SK-N-SH (cell line): ENCODE results near the gene MC3R. TPM values are rescaled to one million over a fixed set of nuclear protein-coding genes. Genes with fewer than 3 reads are reported as not detected.

Experiments used
- CTCF ChIA-PET: fragments of 300-600, 350-600 bp; formaldehyde crosslinking; extraction: SDS; loops from one replicate; lab custom pipeline; 2021; lab: Yijun Ruan, JAX
- POLR2A ChIA-PET: fragments of 350-600 bp; sonication (Branson Sonifier 250); formaldehyde crosslinking; extraction: SDS; loops from one replicate; lab custom pipeline; 2020; ENCODE audit warnings: antibody characterized with exemption, inconsistent platforms; lab: Yijun Ruan, JAX
- DNase-seq: peaks from one replicate; pipeline ENCODE4 v3.0.0; 2012
- H2AFZ ChIP-seq: fragments of 200-600 bp; sonication (generic); 2 replicates; pipeline ENCODE4 v1.8.1; 2016; ENCODE audit warnings: antibody characterized with exemption, mild to moderate bottlenecking, low read depth
- H3F3A ChIP-seq: fragments of 200-600 bp; sonication (generic); replicated peaks from 2 replicates; pipeline ENCODE3; 2016; ENCODE audit warnings: antibody characterized with exemption, mild to moderate bottlenecking; ENCODE audit not compliant: insufficient read depth
- H3K27ac ChIP-seq, 2 experiments: fragments of 200-500 bp in 1 of 2; fragments of 200-600 bp in 1 of 2; sonication (Bioruptor generic) in 1 of 2; sonication (generic), shearing (Covaris generic) in 1 of 2; 2 replicates each; pipeline versions ENCODE4 v1.5.1 to v1.6.1; 2014 to 2016; ENCODE audit warnings: low read depth in 2 of 2, inconsistent platforms in 1 of 2, low read length in 1 of 2, mild to moderate bottlenecking in 1 of 2, mixed read lengths in 1 of 2
- H3K27me3 ChIP-seq: fragments of 200-600 bp; sonication (generic), shearing (Covaris generic); 2 replicates; pipeline ENCODE4 v1.6.1; 2016; ENCODE audit warnings: mixed run types; ENCODE audit not compliant: insufficient read depth
- H3K36me3 ChIP-seq, 2 experiments: fragments of 200-500 bp in 1 of 2; fragments of 200-600 bp in 1 of 2; sonication (Bioruptor generic) in 1 of 2; sonication (generic) in 1 of 2; replicated peaks in 1 of 2; 2 replicates each; pipeline versions ENCODE3 to v1.5.1; 2014 to 2016; ENCODE audit warnings: low read length in 1 of 2, mild to moderate bottlenecking in 1 of 2; ENCODE audit not compliant: insufficient read depth in 2 of 2, control insufficient read depth in 1 of 2
- H3K4me1 ChIP-seq, 2 experiments: fragments of 200-500 bp in 1 of 2; fragments of 200-600 bp in 1 of 2; sonication (Bioruptor generic) in 1 of 2; sonication (generic), shearing (Covaris generic) in 1 of 2; 2 replicates each; pipeline versions ENCODE4 v1.5.1 to v1.6.1; 2014 to 2016; ENCODE audit warnings: low read depth in 1 of 2, low read length in 1 of 2, mixed run types in 1 of 2; ENCODE audit not compliant: insufficient read depth in 2 of 2, control insufficient read depth in 1 of 2
- H3K4me2 ChIP-seq: fragments of 200-600 bp; sonication (generic), shearing (Covaris generic); 2 replicates; pipeline ENCODE4 v1.6.1; 2017; ENCODE audit warnings: mixed run types
- H3K4me3 ChIP-seq, 2 experiments: fragments of 200-500 bp in 1 of 2; fragments of 200-600 bp in 1 of 2; sonication (Bioruptor generic) in 1 of 2; sonication (generic), shearing (Covaris generic) in 1 of 2; 2 replicates each; pipeline versions ENCODE4 v1.5.1 to v1.8.1; 2014 to 2016; ENCODE audit warnings: low read depth in 2 of 2, inconsistent platforms in 1 of 2, low read length in 1 of 2, mild to moderate bottlenecking in 1 of 2, mixed read lengths in 1 of 2, moderate library complexity in 1 of 2
- H3K79me2 ChIP-seq: fragments of 200-600 bp; sonication (generic); 2 replicates; pipeline ENCODE4 v1.8.1; 2017; ENCODE audit warnings: mild to moderate bottlenecking; ENCODE audit not compliant: insufficient read depth
- H3K9ac ChIP-seq: fragments of 200-600 bp; sonication (generic); 2 replicates; pipeline ENCODE4 v1.6.1; 2017; ENCODE audit warnings: mixed run types
- H3K9me2 ChIP-seq: fragments of 200-600 bp; sonication (generic); 2 replicates; pipeline ENCODE4 v1.6.1; 2017; ENCODE audit warnings: mixed run types
- H3K9me3 ChIP-seq: fragments of 200-600 bp; sonication (generic); 2 replicates; pipeline ENCODE4 v1.6.1; 2017; ENCODE audit warnings: mixed run types, mild to moderate bottlenecking, moderate library complexity
- H4K20me1 ChIP-seq: fragments of 200-600 bp; sonication (generic); 2 replicates; pipeline ENCODE4 v1.6.1; 2017; ENCODE audit warnings: mild to moderate bottlenecking, mixed run types; ENCODE audit not compliant: insufficient read depth
- CHD2 ChIP-seq: fragments of 150-350 bp; IDR thresholded peaks from 2 replicates; pipeline ENCODE4 v1.6.1; 2018; ENCODE audit warnings: low read length; ENCODE audit not compliant: partially characterized antibody
- EP300 ChIP-seq, 2 experiments: IDR thresholded peaks; 2 replicates each; pipeline versions ENCODE4 v1.4.0 to v1.6.1; 2012; ENCODE audit warnings: borderline replicate concordance in 1 of 2, low read depth in 1 of 2, low read length in 1 of 2
- EZH2phosphoT487 ChIP-seq: fragments of 200-600 bp; sonication (generic); IDR thresholded peaks from 2 replicates; pipeline ENCODE4 v1.6.1; 2017; ENCODE audit warnings: low read depth, mixed run types, mild to moderate bottlenecking, antibody characterized with exemption, moderate library complexity, borderline replicate concordance
- FOSL2 ChIP-seq: IDR thresholded peaks from 2 replicates; pipeline ENCODE4 v1.4.0; 2012; ENCODE audit warnings: low read depth, mild to moderate bottlenecking, moderate library complexity, borderline replicate concordance
- FOXJ3 ChIP-seq: sonication (generic); formaldehyde crosslinking; IDR thresholded peaks from 2 replicates; pipeline ENCODE4 v1.5.1; 2020; ENCODE audit warnings: mild to moderate bottlenecking, missing genetic modification reagents
- FOXM1 ChIP-seq: IDR thresholded peaks from 2 replicates; pipeline ENCODE4 v1.4.0; 2012; ENCODE audit warnings: low read depth, mild to moderate bottlenecking
- GATA2 ChIP-seq: sonication (generic); formaldehyde crosslinking; IDR thresholded peaks from 2 replicates; pipeline ENCODE4 v1.5.0; 2020; ENCODE audit warnings: mild to moderate bottlenecking, missing genetic modification reagents
- MEF2A ChIP-seq: IDR thresholded peaks from 2 replicates; pipeline ENCODE4 v1.4.0; 2012; ENCODE audit warnings: low read depth, borderline replicate concordance
- MXI1 ChIP-seq: IDR thresholded peaks from 2 replicates; pipeline ENCODE4 v1.6.1; 2012; ENCODE audit warnings: mild to moderate bottlenecking, low read depth, low read length, improper control_type of control experiment
- NFIC ChIP-seq: IDR thresholded peaks from 2 replicates; pipeline ENCODE4 v1.4.0; 2012; ENCODE audit warnings: borderline replicate concordance
- NRF1 ChIP-seq: IDR thresholded peaks from 2 replicates; pipeline ENCODE4 v1.6.1; 2012; ENCODE audit warnings: low read depth, mild to moderate bottlenecking, low read length
- POLR2AphosphoS5 ChIP-seq: IDR thresholded peaks from 2 replicates; pipeline ENCODE4 v1.6.1; 2012; ENCODE audit warnings: low read depth, low read length
- RXRA ChIP-seq: IDR thresholded peaks from 2 replicates; pipeline ENCODE4 v1.4.0; 2012; ENCODE audit warnings: low read depth, mild to moderate bottlenecking, borderline replicate concordance
- SIN3A ChIP-seq: IDR thresholded peaks from 2 replicates; pipeline ENCODE4 v1.6.1; 2012; ENCODE audit warnings: low read depth, mild to moderate bottlenecking, low read length, moderate library complexity, borderline replicate concordance
- SMC3 ChIP-seq: IDR thresholded peaks from 2 replicates; pipeline ENCODE4 v1.6.1; 2012; ENCODE audit warnings: low read depth, low read length, improper control_type of control experiment
- WGBS: methylation state at CpG from one replicate; pipeline ENCODE4 v1.1.6; 2017; ENCODE audit warnings: low lambda C conversion rate; 5-methylcytosine and 5-hydroxymethylcytosine counted together
- polyA plus RNA-seq, 3 experiments: library from polyadenylated mRNA; depleted of rRNA; stranded (reverse); fragments of >200 nt; gene quantifications; 2 replicates each; pipeline ENCODE4 v1.2.3, GENCODE V29; 2012
- TF ChIP-seq, protein P1 (sequence below): IDR thresholded peaks from 2 replicates; pipeline ENCODE4 v1.4.0; 2012; ENCODE audit warnings: low read depth, borderline replicate concordance
- TF ChIP-seq, protein P2 (sequence below): fragments of 150-350 bp; IDR thresholded peaks from 2 replicates; pipeline ENCODE4 v1.6.1; 2016; ENCODE audit warnings: mild to moderate bottlenecking, low read depth, low read length
- TF ChIP-seq, protein P3 (sequence below): IDR thresholded peaks from 2 replicates; pipeline ENCODE4 v1.4.0; 2012; ENCODE audit warnings: low read depth, borderline replicate concordance
- TF ChIP-seq, protein P4 (sequence below): fragments of 150-350 bp; IDR thresholded peaks from 2 replicates; pipeline ENCODE4 v1.6.1; 2017; ENCODE audit warnings: antibody characterized with exemption, low read length, low read depth, borderline replicate concordance

The MC3R gene
- polyA plus RNA-seq, 1 of the 3 experiments (the other 2 are of a cell fraction): not detected

DNA sequence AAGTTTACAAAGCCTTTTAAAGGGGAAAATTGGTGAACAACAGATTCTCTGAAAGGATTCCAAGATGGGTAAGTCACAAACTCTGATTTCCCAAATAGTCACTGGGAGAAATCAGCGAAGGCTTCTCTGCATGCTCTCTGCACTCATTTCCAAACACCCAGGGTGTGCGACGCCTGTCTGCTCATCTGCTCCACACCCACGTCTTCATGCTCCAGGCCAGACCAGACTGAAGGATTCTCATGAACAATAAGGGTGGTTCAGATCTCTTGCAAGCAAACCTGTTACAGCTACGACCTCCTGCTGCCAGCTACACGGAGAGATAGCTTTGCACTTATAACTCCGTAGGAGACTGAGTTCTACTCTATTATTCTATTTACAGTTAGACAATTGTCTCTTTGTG, 1.4 kb downstream of the MC3R start (continued):
- TF ChIP-seq, protein P1, sequence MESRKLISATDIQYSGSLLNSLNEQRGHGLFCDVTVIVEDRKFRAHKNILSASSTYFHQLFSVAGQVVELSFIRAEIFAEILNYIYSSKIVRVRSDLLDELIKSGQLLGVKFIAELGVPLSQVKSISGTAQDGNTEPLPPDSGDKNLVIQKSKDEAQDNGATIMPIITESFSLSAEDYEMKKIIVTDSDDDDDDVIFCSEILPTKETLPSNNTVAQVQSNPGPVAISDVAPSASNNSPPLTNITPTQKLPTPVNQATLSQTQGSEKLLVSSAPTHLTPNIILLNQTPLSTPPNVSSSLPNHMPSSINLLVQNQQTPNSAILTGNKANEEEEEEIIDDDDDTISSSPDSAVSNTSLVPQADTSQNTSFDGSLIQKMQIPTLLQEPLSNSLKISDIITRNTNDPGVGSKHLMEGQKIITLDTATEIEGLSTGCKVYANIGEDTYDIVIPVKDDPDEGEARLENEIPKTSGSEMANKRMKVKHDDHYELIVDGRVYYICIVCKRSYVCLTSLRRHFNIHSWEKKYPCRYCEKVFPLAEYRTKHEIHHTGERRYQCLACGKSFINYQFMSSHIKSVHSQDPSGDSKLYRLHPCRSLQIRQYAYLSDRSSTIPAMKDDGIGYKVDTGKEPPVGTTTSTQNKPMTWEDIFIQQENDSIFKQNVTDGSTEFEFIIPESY: no peak

DNA sequence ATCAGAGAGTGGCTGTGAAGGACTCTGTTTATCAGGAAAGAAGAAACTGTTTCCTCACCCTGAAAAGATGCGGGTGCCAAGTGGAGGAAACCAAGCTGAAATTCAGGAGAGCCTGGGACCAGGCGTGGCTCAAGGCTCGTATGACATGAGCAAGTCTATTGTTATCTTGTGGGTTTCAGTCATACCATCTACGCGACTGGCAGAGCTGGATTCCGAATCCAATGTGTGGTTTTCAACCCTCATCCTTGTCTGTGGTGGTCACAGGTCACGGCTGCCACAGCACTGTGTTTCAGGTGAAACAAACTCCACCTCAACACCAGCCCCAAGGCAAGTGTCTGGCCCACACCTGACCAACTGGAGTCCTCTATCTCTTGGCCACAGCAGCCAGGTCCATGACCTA, 9.1 kb downstream of the MC3R start:
- TF ChIP-seq FOSL2 (no peak), CHD2 (no peak), MXI1 (no peak), EZH2phosphoT487 (no peak), POLR2AphosphoS5 (no peak), NRF1 (no peak), FOXM1 (no peak), MEF2A (no peak), SIN3A (no peak), FOXJ3 (CRISPR knock-in tag) (no peak), GATA2 (CRISPR knock-in tag) (no peak), EP300 (IDR thresholded peaks at IDR 0.05; ENCODE audit: borderline replicate concordance in 1 of 2, low read depth in 1 of 2, low read length in 1 of 2) (no peak), RXRA (no peak), NFIC (no peak), SMC3 (no peak)
- TF ChIP-seq, protein P1: no peak
- TF ChIP-seq, protein P2, sequence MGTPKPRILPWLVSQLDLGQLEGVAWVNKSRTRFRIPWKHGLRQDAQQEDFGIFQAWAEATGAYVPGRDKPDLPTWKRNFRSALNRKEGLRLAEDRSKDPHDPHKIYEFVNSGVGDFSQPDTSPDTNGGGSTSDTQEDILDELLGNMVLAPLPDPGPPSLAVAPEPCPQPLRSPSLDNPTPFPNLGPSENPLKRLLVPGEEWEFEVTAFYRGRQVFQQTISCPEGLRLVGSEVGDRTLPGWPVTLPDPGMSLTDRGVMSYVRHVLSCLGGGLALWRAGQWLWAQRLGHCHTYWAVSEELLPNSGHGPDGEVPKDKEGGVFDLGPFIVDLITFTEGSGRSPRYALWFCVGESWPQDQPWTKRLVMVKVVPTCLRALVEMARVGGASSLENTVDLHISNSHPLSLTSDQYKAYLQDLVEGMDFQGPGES: no peak
- TF ChIP-seq, protein P3, sequence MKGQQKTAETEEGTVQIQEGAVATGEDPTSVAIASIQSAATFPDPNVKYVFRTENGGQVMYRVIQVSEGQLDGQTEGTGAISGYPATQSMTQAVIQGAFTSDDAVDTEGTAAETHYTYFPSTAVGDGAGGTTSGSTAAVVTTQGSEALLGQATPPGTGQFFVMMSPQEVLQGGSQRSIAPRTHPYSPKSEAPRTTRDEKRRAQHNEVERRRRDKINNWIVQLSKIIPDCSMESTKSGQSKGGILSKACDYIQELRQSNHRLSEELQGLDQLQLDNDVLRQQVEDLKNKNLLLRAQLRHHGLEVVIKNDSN: no peak
- TF ChIP-seq, protein P4, sequence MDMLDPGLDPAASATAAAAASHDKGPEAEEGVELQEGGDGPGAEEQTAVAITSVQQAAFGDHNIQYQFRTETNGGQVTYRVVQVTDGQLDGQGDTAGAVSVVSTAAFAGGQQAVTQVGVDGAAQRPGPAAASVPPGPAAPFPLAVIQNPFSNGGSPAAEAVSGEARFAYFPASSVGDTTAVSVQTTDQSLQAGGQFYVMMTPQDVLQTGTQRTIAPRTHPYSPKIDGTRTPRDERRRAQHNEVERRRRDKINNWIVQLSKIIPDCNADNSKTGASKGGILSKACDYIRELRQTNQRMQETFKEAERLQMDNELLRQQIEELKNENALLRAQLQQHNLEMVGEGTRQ: no peak
- H3K4me1 ChIP-seq: no peaks in the 10 kb centered on the region
- DNase-seq: no peak
- H3K9ac ChIP-seq: no peak overlapping the region
- ChIA-PET POLR2A (no interaction called here), CTCF (interaction anchor here (1.0 to 6.7 kb wide), 2 partner anchors 9 to 86 kb away, joined by 3 to 33 read pairs; partner anchors contain the start of gene MC3R)
- no peaks in the 10 kb centered on the region for H3K9me2 ChIP-seq
- H3K4me3 ChIP-seq: no peak overlapping the region
- H3F3A ChIP-seq: no peaks in the 10 kb centered on the region
- no peak overlapping the region for H3K4me2 ChIP-seq
- no peaks in the 10 kb centered on the region for H3K27me3 ChIP-seq
- H4K20me1 ChIP-seq: no peaks in the 10 kb centered on the region
- H3K79me2 ChIP-seq: no peaks in the 10 kb centered on the region
- no peaks in the 10 kb centered on the region for H3K36me3 ChIP-seq
- H3K9me3 ChIP-seq: no peaks in the 10 kb centered on the region
- no peak overlapping the region for H3K27ac ChIP-seq
- 14% methylated on average over 7 of the region's 7 CpGs for WGBS
- no peak overlapping the region for H2AFZ ChIP-seq
